Right lobe of liver (tissue), 4 donors: ENCODE results near the gene CTRB2.

Experiments used
- POLR2A ChIP-seq: fragments of 450-650 bp; IDR thresholded peaks from one replicate; pipeline ENCODE4 v1.6.1; 2017; ENCODE audit warnings: antibody characterized with exemption, mild to moderate bottlenecking
- TF ChIP-seq, protein P1 (sequence below), 4 donors: fragments of 200-600 bp in 3 of 4; fragments of 450-650 bp in 1 of 4; IDR thresholded peaks; one replicate each; pipeline versions ENCODE4 v1.5.1 to v1.8.0; 2016 to 2022; ENCODE audit warnings: antibody characterized with exemption in 4 of 4, mild to moderate bottlenecking in 2 of 4
- donor health status: DM: no; HTN: no; CAD: no.
- donor health status: DM: no; HTN: no; CAD: no.
- donor health status: DM: no; HTN: yes; CAD: no.

DNA sequence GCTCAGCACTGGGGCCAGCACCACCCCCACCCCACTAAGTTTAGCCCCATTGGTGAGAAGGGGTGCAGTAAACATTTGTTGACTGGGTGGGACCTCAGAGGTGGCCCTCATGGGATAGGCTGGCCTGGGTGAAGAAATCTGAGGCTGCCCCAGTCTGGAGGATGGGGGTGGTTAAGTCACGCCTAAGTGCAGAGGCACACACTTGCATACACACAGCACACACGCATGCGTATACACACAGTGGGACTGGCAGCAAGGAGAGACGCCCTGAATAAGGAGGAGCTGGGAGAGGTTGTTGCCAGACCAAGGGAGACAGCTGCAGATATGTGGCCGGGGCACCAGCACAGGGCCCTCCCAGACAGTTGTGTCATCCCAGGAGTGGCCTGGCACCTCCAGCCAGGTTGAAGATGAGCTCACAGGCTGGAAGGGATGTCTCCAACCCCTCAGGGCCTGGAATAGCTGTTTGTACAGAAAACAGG, 47.4 kb upstream of the CTRB2 start:
- no peak for TF ChIP-seq POLR2A
- TF ChIP-seq, protein P1, sequence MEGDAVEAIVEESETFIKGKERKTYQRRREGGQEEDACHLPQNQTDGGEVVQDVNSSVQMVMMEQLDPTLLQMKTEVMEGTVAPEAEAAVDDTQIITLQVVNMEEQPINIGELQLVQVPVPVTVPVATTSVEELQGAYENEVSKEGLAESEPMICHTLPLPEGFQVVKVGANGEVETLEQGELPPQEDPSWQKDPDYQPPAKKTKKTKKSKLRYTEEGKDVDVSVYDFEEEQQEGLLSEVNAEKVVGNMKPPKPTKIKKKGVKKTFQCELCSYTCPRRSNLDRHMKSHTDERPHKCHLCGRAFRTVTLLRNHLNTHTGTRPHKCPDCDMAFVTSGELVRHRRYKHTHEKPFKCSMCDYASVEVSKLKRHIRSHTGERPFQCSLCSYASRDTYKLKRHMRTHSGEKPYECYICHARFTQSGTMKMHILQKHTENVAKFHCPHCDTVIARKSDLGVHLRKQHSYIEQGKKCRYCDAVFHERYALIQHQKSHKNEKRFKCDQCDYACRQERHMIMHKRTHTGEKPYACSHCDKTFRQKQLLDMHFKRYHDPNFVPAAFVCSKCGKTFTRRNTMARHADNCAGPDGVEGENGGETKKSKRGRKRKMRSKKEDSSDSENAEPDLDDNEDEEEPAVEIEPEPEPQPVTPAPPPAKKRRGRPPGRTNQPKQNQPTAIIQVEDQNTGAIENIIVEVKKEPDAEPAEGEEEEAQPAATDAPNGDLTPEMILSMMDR (IDR thresholded peaks at IDR 0.05), result no peak
